Dedifferentiated amniotic fluid mesenchymal stem cell (primary cell): ENCODE data around the gene MX2.
"Not testable (repeated sequence)": the region's sequence is repeated elsewhere in the genome, so short reads cannot be mapped to it uniquely, and the experiment has no call there.

ENCODE experiments used
- DNase-seq: peaks from one replicate; pipeline ENCODE4 v3.0.0-alpha.2; 2016; ENCODE audit errors: extremely low spot score

The MX2 gene, protein sequence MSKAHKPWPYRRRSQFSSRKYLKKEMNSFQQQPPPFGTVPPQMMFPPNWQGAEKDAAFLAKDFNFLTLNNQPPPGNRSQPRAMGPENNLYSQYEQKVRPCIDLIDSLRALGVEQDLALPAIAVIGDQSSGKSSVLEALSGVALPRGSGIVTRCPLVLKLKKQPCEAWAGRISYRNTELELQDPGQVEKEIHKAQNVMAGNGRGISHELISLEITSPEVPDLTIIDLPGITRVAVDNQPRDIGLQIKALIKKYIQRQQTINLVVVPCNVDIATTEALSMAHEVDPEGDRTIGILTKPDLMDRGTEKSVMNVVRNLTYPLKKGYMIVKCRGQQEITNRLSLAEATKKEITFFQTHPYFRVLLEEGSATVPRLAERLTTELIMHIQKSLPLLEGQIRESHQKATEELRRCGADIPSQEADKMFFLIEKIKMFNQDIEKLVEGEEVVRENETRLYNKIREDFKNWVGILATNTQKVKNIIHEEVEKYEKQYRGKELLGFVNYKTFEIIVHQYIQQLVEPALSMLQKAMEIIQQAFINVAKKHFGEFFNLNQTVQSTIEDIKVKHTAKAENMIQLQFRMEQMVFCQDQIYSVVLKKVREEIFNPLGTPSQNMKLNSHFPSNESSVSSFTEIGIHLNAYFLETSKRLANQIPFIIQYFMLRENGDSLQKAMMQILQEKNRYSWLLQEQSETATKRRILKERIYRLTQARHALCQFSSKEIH

DNA sequence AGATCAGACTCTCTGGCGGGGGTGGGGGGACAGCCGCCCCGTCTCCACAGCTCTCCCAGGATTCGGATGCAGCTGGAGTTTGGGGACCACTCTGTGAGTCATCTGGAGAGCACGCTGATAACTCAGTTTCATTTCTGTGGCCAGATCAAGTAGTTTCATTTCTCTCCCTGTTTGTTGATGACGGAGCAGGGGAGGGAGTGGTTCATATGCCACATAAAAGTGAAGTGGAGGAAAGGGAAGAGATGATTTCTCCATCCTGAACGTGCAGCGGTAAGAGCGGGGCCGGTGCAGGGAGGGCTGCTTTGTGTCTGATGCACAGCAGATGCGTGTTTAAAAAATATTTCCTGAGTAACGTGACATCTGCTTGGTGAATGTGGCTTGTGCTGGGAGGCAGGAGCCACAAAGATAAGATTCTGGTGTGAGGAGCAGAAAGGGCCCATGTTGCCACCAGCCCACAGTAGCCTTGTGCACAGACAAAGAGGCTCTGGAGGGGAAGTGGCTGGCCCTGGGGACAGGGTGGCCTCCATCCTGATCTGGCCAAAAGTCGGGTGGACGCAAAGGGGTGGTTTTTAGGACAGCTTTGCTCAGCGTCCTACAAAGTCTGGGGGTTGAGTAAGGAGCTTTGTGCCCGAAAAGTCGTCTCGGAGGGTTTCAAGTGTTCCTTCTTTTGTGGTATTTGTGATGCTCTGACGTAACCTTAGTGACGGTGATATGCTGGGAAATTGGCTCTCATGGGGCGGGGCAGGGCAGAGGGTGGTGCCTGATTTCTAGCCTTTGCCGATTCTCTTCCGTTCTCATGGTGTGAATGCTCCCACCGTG, at the start of gene MX2:
MX2 (plus strand) TSS at position 242 of the 819 bp plus-strand sequence. CDS start 14,880 bp downstream, outside the sequence.
- DNase-seq, result peak; percentile 75

DNA sequence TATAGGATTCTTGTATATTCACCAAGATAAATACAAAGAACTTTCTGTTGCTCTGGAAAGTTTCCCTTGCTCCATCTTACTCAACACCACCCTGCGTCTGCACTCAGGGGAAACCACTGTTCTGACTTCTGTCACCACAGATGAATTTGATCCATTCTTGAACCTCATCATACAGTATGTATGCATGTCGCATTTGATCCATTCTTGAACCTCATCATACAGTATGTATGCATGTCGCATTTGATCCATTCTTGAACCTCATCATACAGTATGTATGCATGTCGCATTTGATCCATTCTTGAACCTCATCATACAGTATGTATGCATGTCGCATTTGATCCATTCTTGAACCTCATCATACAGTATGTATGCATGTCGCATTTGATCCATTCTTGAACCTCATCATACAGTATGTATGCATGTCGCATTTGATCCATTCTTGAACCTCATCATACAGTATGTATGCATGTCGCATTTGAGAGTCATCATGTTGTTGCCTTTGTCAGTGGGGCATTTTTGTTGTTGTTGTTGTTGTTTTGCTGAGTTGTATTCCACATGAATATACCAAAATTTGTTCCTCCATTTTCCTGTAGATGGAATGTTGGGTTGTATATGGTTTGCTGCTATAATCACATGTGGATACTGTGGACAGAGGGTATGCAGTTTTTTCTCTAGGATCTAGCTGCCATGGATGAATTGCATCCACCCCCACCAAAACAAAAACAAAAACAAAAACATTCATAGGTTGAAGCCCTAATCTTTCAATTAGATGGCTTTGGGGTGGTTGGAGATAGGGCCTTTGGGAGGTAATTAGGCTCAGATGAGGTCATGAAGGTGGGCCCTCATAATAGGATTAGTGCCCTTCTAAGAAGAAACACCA, 48.3 kb upstream of the MX2 start:
- not testable (repeated sequence) for DNase-seq

DNA sequence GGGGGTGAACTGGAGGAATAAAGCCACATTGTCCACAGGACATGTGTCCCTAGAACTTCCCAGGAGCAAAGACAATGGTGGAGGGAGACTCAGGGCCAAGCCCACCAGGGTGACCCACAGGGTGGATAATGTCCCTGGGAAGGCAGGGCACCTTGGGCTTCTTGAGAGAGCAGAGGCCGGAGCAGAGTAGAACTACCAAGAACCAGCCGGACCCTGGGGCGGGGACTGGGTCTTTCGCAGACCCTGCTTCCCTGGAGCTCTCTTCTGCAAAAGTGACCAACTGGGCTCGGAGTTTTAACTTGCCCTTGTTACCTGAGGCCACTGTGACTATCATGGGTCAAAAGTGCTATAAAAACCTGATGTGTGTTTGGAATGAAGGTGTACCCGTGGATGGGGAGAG, 46.1 kb upstream of the MX2 start:
- DNase-seq, result no peak

DNA sequence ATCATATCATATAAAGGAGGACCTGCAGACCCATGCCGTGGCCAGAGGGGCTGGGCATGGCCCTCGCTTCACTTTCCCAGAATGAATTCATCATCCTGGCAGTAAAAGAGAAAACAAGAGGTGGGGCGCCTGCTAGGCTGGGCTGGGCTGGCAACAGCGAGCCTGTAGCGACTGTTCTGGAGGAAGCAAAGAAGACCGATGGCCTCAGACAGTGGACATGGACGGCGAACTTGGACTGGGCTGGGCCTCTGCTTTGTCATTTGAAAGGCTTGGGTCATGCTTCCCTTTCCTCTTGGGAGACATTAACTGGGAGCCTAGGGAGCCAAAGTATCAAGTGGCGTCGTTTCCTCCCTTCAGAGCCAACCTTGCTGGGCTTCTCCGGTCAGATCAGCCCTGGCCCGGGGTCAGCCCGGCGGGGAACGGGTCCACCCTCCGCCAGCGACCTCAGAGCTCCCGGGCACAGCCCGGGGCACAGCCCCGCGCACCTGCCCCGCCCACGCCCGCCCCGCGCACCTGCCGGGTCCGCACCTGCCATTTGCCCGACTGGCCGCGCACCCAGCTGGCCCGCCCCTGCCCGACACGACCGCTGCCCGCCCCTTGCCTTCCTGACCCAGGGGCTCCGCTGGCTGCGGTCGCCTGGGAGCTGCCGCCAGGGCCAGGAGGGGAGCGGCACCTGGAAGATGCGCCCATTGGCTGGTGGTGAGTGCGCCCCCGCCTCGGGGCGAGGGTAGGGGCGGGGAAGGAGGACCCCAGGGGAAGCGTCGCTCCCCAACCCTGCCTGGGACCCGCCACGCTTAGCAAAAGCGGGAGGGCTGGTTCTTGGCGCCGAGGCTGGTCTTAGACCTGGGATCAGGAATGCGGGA, 45.4 kb upstream of the MX2 start, which contains the start of gene FAM3B:
FAM3B (plus strand) TSS at position 602 of the 863 bp plus-strand sequence; CDS start at position 681, 79 bp downstream.
- no peak for DNase-seq

DNA sequence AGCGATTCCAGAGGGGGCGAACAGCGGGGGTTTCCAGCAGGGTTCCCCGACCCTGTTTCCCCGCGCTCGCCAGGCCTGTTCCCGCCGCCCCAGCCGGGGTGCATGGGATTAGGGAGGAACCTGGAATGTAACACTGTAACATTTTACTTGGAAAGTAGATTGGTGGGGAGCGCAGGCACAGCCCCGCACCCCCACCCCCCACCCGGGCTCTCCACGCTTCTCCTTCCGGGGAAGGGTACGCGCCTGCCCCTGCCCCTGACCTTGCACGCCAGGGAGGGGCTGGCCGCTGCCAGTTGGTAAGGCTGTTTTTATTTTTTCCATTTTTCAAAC, 44.8 kb upstream of the MX2 start:
- DNase-seq, result no peak

DNA sequence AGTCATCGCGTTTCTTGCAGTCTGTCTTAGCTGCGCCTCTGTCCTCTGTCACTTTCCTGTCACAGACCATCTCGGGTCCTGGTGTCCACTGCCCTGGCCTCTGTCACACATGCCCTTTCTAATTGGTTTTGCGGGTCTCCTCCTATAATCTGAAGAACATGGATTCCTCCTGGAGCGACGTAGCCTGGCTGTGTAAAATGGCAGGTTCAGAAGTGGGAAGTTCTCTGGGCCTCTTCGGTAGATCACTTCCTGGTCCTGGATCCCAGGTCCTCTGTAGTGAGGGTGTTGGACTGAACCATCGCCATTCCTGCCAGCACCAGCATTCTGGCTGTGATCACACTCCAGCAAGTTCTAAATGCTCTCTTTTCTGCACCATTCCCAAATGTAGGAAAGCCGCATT, 44.4 kb upstream of the MX2 start:
- DNase-seq, result no peak

DNA sequence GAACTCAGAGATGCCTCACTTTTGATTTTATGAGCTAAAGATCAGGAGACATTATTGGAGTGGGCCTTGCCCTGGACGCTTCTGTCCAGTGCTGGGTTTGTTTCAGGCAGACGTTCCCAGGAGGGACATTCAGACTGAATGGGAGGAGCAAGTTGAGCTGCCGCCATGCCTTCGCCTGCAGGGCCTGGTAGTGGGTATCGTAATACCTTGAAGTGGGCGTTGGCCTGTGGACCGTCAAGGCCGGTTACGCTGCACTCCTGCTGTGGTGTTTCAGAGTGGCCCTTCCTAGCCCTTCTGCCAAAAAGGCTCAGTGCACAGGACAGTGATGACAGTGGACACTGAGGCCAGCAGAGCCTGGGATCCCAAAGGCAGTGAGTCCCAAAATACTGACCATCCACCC, 43.6 kb upstream of the MX2 start:
- DNase-seq, result no peak

DNA sequence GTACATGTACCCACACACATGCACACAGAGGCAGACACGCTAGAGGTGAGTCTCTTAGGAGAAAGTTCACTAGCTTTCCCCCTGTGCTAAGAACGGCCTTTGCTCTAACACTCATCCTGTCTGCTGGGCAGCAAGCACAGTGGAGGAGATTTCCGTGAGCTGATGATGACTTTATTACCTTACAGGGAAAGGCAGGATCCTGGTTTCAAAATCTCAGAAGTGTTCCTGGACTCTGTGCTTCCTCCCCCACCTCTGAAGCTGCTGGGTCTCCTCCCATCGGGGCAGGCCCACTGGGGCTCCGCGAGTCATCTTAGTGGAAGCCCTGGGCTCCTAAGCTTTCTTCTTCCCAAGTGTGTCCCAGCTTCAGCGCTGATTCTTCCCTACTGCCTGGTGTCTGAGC, 42.6 kb upstream of the MX2 start:
- DNase-seq, result no peak

DNA sequence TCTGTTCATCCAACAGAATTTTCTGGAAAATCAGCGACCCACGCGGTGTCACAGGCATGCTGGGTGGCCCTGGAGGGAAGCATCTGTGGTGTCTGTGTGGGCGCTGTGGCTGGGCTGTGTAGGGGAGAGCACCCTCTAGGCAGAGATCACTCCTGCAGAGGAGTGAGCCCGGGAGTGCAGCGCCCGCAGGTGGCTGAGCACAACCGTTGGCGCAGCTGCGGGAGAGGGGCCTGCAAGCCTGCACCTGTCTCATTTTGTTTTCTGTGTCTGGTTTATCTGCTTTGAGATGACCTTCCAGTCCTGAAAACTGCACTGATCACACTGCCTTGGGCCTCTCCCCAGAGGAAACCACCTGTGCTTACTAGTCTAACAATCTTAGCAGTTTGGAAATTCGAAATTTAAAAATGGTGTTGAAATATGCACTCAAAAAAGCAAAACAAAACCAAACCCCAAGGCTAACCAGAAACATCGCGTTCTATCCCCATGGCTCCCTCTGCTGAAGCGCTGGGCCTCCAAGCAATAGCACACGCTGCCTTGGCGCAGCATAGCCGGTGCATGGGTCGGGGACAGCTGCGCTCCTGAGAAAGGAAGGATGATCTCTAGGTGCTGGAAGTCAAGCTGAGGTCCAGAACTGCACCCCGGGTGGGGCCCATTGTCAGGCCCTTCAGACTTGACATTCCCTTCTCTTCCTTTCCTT, 40.5 kb upstream of the MX2 start:
- DNase-seq, result no peak

DNA sequence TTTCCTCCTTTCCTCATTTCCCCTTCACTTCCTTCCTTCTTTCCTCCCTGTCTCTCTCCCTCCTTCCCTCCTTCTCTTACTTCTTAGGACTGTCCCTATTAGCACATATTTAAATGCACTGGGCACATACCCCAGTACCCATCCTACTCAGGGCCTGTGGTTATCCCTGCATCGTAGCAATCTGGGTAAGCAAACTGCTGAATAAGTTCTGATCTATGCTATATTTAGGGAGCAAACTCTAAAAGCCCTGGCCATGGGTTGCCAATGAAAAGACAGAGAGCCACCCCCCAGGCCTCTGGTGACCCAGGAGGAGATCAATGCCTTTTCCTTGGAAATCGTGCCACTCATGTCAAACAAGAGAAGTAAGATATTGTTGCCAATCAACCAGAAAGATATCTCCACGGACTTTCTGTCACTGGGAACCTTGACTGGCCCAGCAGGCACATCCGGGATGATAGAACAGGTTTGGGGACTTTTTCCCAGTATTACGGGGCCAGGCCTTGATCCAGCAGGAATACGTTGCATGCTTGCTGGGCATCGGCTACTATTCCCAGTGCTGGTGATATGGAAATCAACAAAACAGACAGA, 39.8 kb upstream of the MX2 start:
- DNase-seq, result no peak

DNA sequence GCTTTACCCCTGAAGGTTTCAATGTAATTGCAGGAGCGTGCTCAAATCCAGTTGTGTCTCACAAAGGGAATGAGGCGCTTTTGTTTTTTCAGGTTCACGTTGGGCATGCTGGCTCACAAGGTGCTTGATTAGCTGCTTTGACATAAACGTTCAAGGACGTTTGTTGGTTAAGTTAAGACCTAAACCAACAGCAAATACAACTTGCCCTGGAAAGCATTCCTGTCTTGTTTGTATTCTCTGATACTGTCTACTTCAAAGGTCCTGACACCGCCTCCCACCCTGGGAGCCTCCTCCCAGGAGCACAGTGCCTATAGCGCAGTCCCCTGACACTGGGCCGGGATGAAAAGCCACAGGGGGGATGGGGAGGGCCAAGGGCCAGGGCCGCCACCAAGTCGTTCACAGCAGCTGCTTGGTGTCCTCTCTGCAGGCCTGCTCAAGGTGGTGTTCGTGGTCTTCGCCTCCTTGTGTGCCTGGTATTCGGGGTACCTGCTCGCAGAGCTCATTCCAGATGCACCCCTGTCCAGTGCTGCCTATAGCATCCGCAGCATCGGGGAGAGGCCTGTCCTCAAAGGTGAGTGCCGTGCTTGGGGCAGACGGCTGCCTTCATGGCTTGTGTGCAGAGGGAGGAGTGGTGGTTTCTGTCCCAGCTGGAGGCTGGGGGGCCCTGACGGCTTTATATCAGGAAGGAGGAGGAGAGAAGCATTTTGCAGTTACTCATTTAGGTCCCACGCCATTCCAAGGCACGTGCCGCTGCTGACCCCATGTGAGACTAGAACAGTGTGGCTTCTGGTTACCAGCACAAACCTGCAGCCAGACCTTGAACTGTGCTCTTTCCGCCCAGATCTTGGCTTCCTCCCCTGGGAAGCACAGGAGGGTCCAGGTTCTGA, 39.1 kb upstream of the MX2 start:
- DNase-seq, result no peak

DNA sequence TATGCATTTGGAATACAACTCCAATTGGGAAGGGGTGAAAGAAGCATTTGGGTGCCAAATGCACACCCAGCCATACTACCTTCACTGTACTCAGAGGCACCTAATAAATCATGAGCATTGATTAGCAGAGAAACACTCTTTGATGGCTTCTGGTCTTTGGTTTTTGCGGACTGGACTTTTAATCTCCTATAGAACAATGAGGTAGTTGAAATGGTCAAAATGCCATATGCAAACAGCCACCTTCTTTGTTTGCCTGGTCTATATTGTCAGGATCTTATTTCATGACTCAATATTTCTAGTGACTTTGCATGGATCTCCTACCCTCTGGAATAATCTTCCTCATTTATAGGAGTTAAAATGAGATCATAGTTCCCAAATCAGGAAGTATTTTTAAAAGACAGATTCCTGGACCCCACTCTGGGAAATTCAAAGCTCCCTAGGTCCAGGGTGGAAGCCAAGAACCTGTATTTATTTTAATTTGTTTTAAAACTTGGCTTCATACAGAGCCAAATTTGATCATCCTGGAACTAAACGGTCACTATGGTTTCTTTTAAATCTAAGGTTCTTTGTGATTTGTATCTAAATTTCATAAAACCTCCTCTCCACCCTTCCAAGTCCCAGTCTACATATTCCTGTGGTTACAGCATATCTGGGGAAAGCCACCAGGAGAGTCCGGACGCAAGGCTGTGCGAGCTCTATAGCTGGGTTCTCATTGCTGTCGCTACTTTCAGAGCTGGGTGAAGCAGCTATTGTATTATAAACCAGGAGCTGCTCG, 36.5 kb upstream of the MX2 start:
- no peak for DNase-seq

DNA sequence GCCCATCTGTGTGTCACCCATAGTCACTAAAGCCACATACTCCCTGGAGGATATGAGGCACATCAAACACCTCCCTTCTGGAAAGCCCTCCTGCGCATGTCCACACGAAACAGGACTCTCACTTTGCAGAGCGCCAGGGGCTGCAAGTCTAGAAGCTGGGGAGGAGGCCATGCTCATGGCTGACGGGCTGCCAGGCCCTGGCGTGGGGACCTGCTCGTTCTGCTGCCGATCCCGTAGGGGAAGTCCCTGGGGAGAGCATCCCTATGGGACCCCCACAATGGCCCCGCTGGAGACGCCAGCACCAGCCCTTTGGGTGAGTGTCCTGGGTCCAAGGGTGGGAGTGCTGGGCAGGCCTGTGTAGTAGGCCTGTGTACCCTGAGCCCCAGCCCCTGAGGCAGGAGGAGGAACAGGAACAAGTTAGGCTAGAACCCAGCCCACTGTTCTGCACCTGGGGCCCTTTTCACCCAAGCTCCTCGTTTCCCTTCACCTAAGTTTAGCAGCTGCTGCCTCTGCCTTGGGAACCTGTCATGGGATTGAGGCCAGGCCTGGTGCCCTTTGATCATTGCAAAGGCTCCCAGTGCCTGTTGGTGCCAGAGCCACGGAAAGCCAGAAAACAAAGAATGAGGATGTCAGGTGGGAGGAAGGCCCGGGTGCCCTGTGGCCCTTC, 35.3 kb upstream of the MX2 start:
- no peak for DNase-seq

DNA sequence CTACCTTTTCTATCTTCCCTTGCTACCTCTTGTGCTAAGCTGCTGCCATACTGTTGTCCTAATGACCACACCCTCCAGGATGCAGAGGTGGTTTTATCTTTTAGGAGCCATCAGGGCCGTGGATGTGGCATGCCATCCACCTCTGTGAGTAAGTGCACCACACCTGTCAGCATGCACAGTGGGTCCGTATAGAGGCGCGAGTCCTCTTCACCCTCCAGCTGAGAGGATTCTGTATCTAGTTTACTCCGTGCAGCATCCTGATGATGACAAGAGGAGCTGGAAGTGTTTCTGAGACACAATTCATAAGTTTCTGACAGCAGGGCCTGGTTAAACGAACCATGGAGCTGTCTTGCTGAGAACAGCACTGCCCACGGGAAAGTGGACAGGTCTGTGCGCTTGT, 34.1 kb upstream of the MX2 start:
- DNase-seq, result no peak

DNA sequence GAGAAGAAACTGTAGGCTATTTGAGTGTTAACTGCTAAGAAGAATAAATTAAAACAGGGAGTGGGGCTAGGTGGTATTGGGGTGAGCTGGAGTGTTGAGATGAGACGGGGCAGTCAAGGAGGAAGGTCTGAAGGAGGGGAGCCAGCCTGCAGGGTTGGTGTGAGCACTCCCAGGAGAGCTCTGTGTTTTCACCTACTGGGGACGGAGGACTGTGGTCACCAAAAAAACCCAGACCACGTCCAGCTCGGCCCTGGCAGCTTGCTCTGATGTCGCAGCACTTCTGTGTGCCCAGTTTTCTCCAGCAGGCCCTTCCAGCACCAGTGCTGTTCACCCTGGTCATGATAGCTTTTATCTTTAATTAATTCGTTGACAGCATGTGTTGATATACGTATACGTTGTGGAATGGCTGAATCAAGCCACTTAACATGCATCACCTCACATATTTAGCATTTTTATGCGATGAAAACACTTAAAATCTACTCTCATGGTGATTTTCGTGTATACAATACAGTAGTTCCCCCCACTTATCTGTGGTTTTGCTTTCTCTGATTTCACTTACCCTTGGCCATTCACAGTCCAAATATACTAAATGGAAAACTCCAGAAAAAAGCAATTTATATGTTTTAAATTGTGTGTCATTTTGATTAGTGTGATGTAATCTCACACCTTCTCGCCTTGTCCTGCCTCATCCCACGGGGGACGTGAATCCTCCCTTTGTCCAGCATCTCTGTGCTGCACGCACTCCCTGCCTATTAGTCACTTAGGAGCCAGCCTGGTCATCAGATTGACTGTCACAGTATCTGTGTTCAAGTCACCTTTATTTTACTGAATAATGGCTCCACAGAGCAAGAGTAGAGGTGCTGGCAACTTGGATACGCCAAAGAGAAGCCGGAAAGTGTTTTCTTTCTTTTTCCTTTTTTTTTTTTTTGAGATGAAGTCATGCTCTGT, 32.9 kb upstream of the MX2 start:
- no peak for DNase-seq

DNA sequence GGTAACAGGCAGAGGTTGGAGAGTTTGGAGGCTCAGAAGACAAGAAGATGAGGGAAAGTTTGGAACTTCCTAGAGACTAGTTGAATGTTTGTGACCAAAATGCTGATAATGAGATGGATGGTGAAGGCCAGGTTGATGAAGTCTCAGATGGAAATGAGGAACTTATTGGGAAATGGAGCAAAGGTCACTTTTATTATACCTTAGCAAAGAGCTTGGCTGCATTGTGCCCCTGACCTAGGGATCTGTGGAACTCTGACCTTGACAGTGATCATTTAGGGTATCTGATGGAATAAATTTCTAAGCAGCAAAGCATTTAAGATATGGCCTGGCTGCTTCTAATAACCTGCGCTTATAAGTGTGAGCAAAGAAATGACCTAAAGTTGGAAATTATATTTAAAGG, 28.1 kb upstream of the MX2 start:
- no peak for DNase-seq
